NCI-H82 (cell line): ENCODE results near the gene EGFR.
"Not testable (repeated sequence)": the region's sequence is repeated elsewhere in the genome, so short reads cannot be mapped to it uniquely, and the experiment has no call there.

Source experiments
- DNase-seq: peaks from one replicate; lab custom pipeline; 2025; lab: John Stamatoyannopoulos, UW

EGFR gene

DNA sequence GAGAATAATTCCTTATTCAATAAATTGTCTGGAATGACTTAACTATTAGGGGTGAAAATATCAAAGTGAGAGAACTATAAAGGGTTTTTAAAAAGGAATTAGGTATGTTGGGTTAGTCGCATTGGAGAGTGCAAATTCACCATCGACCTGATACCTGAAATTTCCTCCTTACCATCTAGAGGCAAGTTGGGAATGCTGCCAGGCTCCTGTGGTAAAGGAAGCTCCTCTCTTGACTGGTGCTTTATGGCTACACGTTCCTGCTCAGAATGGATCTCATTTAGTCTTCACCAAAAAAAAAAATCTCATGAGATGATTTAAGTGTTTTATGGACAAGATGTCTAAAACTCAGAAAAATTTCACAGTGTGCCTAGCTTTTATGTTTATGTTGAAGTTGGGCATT, 129.8 kb downstream of the EGFR start:
- DNase-seq = no peak

DNA sequence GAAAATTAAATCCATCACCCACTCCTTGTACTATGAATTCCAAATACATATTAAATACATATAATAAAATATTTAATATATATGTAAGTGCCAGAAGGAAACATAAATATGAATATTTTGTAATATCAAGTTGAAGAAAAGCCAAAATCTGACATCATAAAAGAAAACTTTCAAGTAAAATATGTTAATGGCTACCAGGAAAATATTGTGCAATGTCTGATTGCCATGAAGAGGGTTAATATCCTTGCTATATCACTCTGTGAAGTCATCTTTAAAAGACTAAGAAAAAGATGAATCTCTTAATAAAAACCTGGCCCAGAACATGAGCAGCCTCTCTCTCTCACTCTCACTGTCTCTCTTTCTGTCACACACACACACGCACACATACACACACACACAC, 130.2 kb downstream of the EGFR start:
- DNase-seq = no peak

GRCh38 chr7:55150166-55150565, 131.3 kb downstream of the EGFR start:
- no peak for DNase-seq

DNA sequence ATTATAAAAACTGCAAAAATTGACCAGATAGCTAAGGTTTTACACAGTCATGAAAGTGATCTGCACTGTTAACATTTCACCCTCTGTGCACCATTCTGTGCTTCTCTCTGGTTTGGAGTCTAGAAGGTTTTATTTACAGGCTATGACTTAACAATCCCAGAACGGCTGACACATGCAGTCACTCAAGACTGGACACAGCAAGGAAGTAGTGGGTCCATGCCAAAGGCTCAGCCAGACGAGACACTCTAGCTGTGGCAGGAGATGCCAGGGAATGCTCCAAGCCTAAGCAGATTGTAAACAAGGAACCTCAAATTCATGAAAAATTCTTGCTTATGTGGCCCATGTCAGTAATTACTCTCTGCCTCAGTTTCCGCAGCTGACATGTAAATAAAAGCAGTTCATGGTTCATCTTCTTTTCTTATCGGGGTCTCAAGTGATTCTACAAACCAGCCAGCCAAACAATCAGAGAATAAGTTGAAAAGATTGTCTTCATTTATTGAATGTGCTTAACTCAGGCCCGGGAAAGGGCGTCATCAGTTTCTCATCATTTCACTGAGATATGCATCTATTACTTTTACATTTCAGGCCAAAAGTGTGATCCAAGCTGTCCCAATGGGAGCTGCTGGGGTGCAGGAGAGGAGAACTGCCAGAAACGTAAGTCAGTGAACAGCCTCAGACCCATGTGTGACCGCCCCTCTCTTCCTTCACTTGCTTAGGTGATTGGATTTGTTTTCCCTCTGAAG, 132.1 kb downstream of the EGFR start:
- DNase-seq = no peak

GRCh38 chr7:55152516-55152915, 133.7 kb downstream of the EGFR start:
- DNase-seq = no peak

DNA sequence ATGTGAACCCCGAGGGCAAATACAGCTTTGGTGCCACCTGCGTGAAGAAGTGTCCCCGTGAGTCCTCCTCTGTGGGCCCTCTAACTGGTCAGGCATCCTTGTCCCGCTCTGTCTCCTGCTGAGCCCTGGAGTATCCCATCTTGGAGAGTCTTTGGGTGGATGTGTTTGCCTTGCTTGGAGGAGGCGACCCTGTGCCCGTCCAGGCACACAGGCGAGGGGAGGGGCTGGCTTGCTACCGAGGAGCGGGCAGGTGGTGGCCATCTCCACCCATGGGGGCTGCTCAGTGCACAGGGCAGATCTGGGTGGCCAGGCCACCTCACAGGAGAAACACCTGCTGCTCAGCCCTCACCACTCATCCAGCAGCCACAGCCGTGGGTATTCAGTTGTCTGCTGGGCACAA, 135.3 kb downstream of the EGFR start:
- DNase-seq = no peak

DNA sequence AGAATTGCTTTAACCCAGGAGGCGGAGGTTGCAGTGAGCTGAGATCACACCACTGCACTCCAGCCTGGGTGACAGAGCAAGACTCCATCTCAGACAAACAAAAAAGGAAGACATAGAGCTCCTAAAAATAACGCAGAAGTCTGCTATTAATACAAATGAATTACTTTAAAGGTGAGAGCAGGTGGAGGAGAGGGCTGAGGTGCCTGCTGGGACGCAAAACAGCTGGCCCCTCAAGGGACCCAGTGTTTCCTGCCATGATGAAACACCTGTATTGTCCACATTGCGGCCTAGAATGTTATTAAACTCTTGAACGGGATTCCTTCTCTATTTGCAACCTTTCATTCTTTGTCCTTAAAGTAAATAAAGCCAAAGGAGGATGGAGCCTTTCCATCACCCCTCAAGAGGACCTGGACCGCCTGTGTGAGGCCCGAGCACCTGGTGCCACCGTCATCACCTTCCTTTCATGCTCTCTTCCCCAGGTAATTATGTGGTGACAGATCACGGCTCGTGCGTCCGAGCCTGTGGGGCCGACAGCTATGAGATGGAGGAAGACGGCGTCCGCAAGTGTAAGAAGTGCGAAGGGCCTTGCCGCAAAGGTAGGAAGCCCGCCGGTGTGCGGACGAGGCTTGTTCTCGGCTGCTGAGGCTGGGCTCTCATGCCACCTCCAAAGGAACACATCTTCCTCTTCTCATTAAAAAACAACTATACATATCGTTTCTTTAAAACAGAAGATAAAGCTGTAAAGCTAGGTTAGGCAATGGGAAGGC, 136.7 kb downstream of the EGFR start:
- DNase-seq = no peak

GRCh38 chr7:55156919-55157763, 138.3 kb downstream of the EGFR start:
- no peak for DNase-seq

DNA sequence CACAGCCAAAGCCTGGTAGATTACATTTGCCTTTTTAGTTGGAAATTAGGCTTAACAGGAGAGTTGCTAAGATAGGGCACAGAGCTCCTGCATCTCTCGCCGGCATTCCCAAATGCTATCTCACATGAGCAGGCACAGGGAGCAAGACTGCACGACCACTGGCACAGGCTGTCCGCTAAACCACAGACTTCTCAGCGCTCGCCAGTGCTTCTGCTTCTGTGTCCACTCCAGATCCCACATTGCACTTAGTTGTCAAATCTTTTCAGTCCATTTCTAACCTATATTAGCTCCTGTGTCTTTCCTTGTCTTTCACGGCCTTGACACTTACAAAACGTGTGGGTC, 138.9 kb downstream of the EGFR start:
- no peak for DNase-seq

DNA sequence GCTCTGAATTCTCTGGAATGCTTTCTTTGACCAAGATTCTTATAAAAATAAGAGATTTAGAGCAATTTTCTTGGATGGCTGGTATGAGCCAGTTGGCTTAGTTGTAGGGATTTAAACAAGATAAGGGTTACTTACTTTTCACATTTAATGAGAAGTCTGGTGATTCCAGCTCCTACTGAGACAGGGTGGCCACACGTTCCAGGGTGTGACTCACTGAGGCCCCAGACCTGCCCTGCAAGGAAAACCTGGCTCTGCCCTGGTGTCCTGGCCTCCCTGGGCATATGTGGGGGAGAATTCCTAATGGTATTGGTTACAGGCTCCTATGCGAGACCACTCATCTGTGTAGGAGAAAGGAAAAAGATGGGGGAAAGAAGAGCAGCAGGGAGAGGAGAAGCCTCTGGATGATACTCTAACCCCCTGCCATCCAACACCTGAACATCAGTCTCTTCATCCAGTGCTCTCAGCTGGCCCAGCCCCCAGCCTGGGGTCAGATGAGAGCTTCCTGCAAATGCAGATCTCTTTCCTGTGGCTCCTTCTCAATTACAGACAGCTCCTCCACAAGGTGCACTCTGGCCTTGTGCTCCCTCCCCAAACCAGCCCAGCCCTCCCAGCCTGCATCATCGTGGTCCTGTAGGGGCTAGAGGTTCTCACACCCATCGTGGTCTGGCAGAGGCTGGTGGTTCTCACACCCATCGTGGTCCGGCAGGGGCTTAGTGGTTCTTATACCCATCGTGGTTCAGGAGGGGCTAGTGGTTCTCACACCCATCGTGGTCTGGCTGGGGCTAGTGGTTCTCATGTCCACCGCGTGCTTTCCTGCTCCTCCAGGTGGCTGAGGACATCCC, 139.9 kb downstream of the EGFR start:
- no peak for DNase-seq

- DNase-seq = no peak
Observed at GRCh38 chr7:55160539-55160938, 141.7 kb downstream of the EGFR start.

- DNase-seq = no peak
Observed at GRCh38 chr7:55161154-55161687, 142.4 kb downstream of the EGFR start.

GRCh38 chr7:55162476-55162875, 143.7 kb downstream of the EGFR start:
- DNase-seq = no peak

DNA sequence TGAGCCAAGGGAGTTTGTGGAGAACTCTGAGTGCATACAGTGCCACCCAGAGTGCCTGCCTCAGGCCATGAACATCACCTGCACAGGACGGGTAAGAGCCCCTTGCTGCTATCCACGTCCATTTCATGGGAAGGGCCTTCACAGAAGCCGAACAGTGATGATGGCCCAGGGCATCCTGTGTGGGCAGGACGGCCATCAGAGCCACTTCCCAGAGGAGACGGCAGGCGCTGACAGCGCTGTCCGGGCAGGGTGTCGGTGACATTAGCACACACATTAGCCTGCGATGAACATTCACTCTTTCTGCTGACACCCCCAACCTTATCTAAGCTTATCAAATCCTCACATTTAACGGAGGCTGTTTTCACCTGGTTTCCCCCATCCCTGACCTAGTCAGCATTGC, 144.9 kb downstream of the EGFR start:
- no peak for DNase-seq

DNA sequence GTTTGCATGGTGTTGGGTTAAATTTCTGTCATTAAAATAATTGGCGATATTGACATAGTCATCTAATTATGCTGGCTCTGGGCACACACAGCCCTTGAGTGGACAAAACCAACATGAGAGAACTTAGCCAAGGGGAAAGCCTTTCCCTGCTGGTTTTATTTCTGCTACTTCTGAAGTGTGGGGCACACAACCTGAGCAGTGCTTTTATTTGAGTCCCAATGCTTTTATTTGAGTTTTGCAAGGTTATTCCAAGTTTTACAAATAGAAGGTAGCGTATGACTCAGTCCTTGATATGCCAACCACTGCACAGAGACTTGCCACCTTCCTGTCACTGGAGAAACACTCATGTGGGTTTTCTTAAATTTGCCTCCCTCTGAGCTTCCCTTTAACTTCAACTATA, 145.7 kb downstream of the EGFR start:
- no peak for DNase-seq

DNA sequence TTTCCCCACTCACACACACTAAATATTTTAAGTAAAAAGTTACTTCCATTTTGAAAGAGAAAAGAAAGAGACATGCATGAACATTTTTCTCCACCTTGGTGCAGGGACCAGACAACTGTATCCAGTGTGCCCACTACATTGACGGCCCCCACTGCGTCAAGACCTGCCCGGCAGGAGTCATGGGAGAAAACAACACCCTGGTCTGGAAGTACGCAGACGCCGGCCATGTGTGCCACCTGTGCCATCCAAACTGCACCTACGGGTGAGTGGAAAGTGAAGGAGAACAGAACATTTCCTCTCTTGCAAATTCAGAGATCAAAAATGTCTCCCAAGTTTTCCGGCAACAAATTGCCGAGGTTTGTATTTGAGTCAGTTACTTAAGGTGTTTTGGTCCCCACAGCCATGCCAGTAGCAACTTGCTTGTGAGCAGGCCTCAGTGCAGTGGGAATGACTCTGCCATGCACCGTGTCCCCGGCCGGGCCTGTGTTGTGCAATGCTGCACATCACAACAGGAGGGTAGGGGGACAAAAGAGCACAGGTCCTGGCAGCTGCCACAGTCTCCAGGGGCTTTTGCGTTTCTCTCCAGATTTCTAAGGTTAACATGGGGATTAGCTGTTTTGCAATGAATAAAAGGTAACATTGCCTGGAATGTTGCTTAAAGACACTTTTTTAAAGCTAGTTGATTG, 146.5 kb downstream of the EGFR start:
- DNase-seq = no peak

DNA sequence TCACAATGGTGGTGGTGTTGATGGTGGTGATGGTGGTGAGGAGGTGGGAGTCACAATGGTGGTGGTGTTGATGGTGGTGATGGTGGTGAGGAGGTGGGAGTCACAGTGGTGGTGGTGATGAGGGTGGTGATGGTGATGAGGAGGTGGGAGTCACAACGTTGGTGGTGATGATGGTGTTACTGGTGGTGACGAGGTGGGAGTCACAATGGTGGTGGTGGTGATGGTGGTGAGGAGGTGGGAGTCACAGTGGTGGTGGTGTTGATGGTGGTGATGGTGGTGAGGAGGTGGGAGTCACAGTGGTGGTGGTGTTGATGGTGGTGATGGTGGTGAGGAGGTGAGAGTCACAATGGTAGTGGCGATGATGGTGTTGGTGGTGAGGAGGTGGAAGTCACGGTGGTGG, 148.5 kb downstream of the EGFR start:
- DNase-seq = not testable (repeated sequence)

- no peak for DNase-seq
Observed at GRCh38 chr7:55170335-55171069, 151.7 kb downstream of the EGFR start.

DNA sequence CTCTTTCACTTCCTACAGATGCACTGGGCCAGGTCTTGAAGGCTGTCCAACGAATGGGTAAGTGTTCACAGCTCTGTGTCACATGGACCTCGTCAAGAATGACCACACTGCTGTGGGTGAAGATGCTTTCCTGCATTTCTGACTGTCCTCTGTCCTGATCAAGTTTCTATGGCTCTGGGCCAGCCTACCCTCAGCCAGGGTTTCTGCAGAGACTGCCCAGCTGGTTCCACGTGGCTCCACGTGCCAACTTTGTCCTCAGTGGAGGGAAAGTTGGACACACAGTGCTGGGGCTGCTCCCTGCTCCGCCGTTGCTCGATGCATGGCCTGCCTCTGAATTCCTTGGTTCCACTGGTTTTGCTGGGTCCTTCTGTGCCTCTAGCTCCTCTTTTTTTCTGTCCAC, 152.3 kb downstream of the EGFR start:
- DNase-seq = no peak

DNA sequence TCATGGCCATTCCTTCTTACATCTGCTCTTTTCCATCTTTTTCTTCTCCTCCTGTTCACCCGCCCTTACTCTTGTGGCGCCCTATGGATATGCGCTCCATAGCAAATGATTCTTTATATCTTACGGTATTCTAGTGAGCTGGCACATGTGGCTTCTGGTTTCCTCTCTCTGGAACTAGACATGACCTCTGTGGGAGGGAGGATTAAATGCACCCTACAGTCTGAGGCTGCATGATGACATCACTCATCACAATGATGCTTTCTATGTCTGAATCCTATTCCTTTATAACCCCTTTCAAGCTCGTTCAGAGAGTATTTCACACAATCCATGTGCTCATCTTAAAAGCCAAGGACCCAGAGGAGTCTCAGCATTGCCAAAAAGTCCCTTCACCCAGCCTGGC, 153.3 kb downstream of the EGFR start:
- DNase-seq = no peak
